H1 (cell line): ENCODE data around the gene CGNL1.

Experiments used
- CHD2 ChIP-seq: IDR thresholded peaks from 2 replicates; pipeline ENCODE4 v1.6.1; 2012; ENCODE audit warnings: low read length, improper control_type of control experiment
- MAX ChIP-seq: IDR thresholded peaks from 2 replicates; pipeline ENCODE4 v1.6.1; 2012; ENCODE audit warnings: inconsistent platforms
- TCF12 ChIP-seq: IDR thresholded peaks from 2 replicates; pipeline ENCODE4 v1.6.1; 2011; ENCODE audit warnings: low read depth, mild to moderate bottlenecking, low read length
- TEAD4 ChIP-seq: IDR thresholded peaks from 2 replicates; pipeline ENCODE4 v1.6.1; 2012; ENCODE audit warnings: low read depth, low read length, inconsistent platforms, mixed read lengths
- TF ChIP-seq, protein P1 (sequence below), 3 experiments: IDR thresholded peaks; 1 replicate in 2 of 3; 2 replicates in 1 of 3; pipeline versions ENCODE4 v1.5.1 to v1.6.1; 2011; ENCODE audit warnings: low read length in 3 of 3, mild to moderate bottlenecking in 3 of 3, inconsistent platforms in 2 of 3, low read depth in 1 of 3, moderate library complexity in 1 of 3; ENCODE audit not compliant: insufficient read depth in 1 of 3; ENCODE audit errors: control extremely low read depth in 1 of 3

GRCh38 chr15:57357799-57358198, 18.5 kb upstream of the CGNL1 start:
- TF ChIP-seq MAX (no peak), CHD2 (no peak), TEAD4 (no peak), TCF12 (no peak)
- TF ChIP-seq, protein P1, sequence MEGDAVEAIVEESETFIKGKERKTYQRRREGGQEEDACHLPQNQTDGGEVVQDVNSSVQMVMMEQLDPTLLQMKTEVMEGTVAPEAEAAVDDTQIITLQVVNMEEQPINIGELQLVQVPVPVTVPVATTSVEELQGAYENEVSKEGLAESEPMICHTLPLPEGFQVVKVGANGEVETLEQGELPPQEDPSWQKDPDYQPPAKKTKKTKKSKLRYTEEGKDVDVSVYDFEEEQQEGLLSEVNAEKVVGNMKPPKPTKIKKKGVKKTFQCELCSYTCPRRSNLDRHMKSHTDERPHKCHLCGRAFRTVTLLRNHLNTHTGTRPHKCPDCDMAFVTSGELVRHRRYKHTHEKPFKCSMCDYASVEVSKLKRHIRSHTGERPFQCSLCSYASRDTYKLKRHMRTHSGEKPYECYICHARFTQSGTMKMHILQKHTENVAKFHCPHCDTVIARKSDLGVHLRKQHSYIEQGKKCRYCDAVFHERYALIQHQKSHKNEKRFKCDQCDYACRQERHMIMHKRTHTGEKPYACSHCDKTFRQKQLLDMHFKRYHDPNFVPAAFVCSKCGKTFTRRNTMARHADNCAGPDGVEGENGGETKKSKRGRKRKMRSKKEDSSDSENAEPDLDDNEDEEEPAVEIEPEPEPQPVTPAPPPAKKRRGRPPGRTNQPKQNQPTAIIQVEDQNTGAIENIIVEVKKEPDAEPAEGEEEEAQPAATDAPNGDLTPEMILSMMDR (IDR thresholded peaks at IDR 0.05; ENCODE audit: control extremely low read depth in 1 of 3, insufficient read depth in 1 of 3, low read depth in 1 of 3, low read length in 3 of 3): no peak
